H9 (cell line): ENCODE data around the gene RAI2. TPM values are rescaled to one million over a fixed set of nuclear protein-coding genes. Genes with fewer than 3 reads are reported as not detected.

Experiments
- DNase-seq: peaks from one replicate; pipeline ENCODE4 v3.0.0-alpha.2; 2017
- H2AFZ ChIP-seq: one replicate; pipeline ENCODE4 v1.6.1; 2013; ENCODE audit warnings: mild to moderate bottlenecking, low read length, control low read depth, moderate library complexity
- H2AK5ac ChIP-seq: 2 replicates; pipeline ENCODE4 v1.6.1; 2013; ENCODE audit warnings: low read length, control low read depth, mixed read lengths; ENCODE audit not compliant: insufficient read length
- H2BK120ac ChIP-seq: one replicate; pipeline ENCODE4 v1.6.1; 2013; ENCODE audit warnings: low read depth, mild to moderate bottlenecking, low read length, control low read depth, inconsistent platforms; ENCODE audit not compliant: poor library complexity, severe bottlenecking
- H2BK12ac ChIP-seq: 2 replicates; pipeline ENCODE4 v1.6.1; 2013; ENCODE audit warnings: low read length, control low read depth, mixed read lengths, low read depth; ENCODE audit not compliant: insufficient read length
- H2BK15ac ChIP-seq: 2 replicates; pipeline ENCODE4 v1.6.1; 2013; ENCODE audit warnings: low read depth, low read length, control low read depth
- H2BK20ac ChIP-seq: one replicate; pipeline ENCODE4 v1.6.1; 2013; ENCODE audit warnings: low read depth, mild to moderate bottlenecking, low read length, control low read depth, inconsistent platforms; ENCODE audit not compliant: poor library complexity, severe bottlenecking
- H2BK5ac ChIP-seq: 2 replicates; pipeline ENCODE4 v1.6.1; 2013; ENCODE audit warnings: low read length, control low read depth, mixed read lengths; ENCODE audit not compliant: insufficient read length
- H3K14ac ChIP-seq: 2 replicates; pipeline ENCODE4 v1.6.1; 2013; ENCODE audit warnings: low read length, control low read depth; ENCODE audit not compliant: insufficient read depth
- H3K18ac ChIP-seq: 2 replicates; pipeline ENCODE4 v1.6.1; 2013; ENCODE audit warnings: low read depth, mild to moderate bottlenecking, mixed read lengths, low read length, control low read depth; ENCODE audit not compliant: insufficient read length
- H3K23ac ChIP-seq: 2 replicates; pipeline ENCODE4 v1.6.1; 2013; ENCODE audit warnings: low read length, control low read depth, mixed read lengths, low read depth; ENCODE audit not compliant: insufficient read length
- H3K23me2 ChIP-seq: 2 replicates; pipeline ENCODE4 v1.6.1; 2013; ENCODE audit warnings: low read depth, mild to moderate bottlenecking, mixed read lengths, low read length, control low read depth; ENCODE audit not compliant: insufficient read length, poor library complexity, severe bottlenecking
- H3K27ac ChIP-seq: 2 replicates; pipeline ENCODE4 v1.5.1; 2013; ENCODE audit warnings: low read length, control low read depth, mixed read lengths, low read depth; ENCODE audit not compliant: insufficient read length
- H3K27me3 ChIP-seq: 2 replicates; pipeline ENCODE4 v1.6.1; 2013; ENCODE audit warnings: low read length, control low read depth, inconsistent platforms; ENCODE audit not compliant: insufficient read depth
- H3K4ac ChIP-seq: 2 replicates; pipeline ENCODE4 v1.6.1; 2013; ENCODE audit warnings: low read depth, mild to moderate bottlenecking, control low read depth, inconsistent platforms, low read length, moderate library complexity
- H3K4me1 ChIP-seq: 2 replicates; pipeline ENCODE4 v1.6.1; 2013; ENCODE audit warnings: low read length, control low read depth, inconsistent platforms; ENCODE audit not compliant: insufficient read depth
- H3K4me2 ChIP-seq: 2 replicates; pipeline ENCODE4 v1.6.1; 2013; ENCODE audit warnings: low read length, control low read depth, mixed read lengths; ENCODE audit not compliant: insufficient read length, insufficient read depth
- H3K56ac ChIP-seq: 2 replicates; pipeline ENCODE4 v1.6.1; 2013; ENCODE audit warnings: low read depth, mild to moderate bottlenecking, mixed read lengths, low read length, control low read depth; ENCODE audit not compliant: insufficient read length
- H3K79me1 ChIP-seq: 2 replicates; pipeline ENCODE4 v1.6.1; 2013; ENCODE audit warnings: low read depth, mild to moderate bottlenecking, moderate library complexity, low read length, control low read depth, inconsistent platforms; ENCODE audit not compliant: insufficient read depth, poor library complexity, severe bottlenecking
- H3K79me2 ChIP-seq: 2 replicates; pipeline ENCODE4 v1.6.1; 2013; ENCODE audit warnings: low read length, control low read depth, inconsistent platforms; ENCODE audit not compliant: insufficient read depth
- H3K9ac ChIP-seq: 2 replicates; pipeline ENCODE4 v1.6.1; 2013; ENCODE audit warnings: low read length, control low read depth, mixed read lengths; ENCODE audit not compliant: insufficient read length; ENCODE audit errors: extremely low read depth
- H3K9me3 ChIP-seq: one replicate; pipeline ENCODE4 v1.6.1; 2013; ENCODE audit warnings: low read depth, low read length, inconsistent platforms; ENCODE audit not compliant: control insufficient read depth
- H3T11ph ChIP-seq: one replicate; pipeline ENCODE4 v1.6.1; 2013; ENCODE audit warnings: mild to moderate bottlenecking, low read length, control low read depth, inconsistent platforms
- H4K20me1 ChIP-seq: one replicate; pipeline ENCODE4 v1.6.1; 2013; ENCODE audit not compliant: control insufficient read depth, insufficient read length, insufficient read depth
- H4K5ac ChIP-seq: 2 replicates; pipeline ENCODE4 v1.6.1; 2013; ENCODE audit warnings: low read depth, mild to moderate bottlenecking, mixed read lengths, low read length, control low read depth; ENCODE audit not compliant: insufficient read length
- H4K8ac ChIP-seq: replicated peaks from 2 replicates; pipeline ENCODE4 v1.6.1; 2013; ENCODE audit warnings: low read length, control low read depth, mixed read lengths, low read depth; ENCODE audit not compliant: insufficient read length
- H4K91ac ChIP-seq: 2 replicates; pipeline ENCODE4 v1.6.1; 2013; ENCODE audit warnings: low read depth, mild to moderate bottlenecking, moderate library complexity, mixed read lengths, low read length, control low read depth; ENCODE audit not compliant: insufficient read length
- H3K27ac Mint-ChIP-seq, 3 experiments: 2 replicates in 2 of 3; 3 replicates in 1 of 3; pipeline ENCODE4 v1.8.0; 2020 to 2021; ENCODE audit warnings: mixed read lengths in 3 of 3, mild to moderate bottlenecking in 1 of 3, moderate library complexity in 1 of 3
- H3K27me3 Mint-ChIP-seq: 2 replicates; pipeline ENCODE4 v1.8.0; 2021; ENCODE audit warnings: low read depth, mild to moderate bottlenecking, moderate library complexity, mixed read lengths
- H3K36me3 Mint-ChIP-seq, 3 experiments: 2 replicates in 2 of 3; 3 replicates in 1 of 3; pipeline ENCODE4 v1.8.0; 2020 to 2021; ENCODE audit warnings: low read depth in 3 of 3, mixed read lengths in 3 of 3; ENCODE audit not compliant: insufficient read depth in 1 of 3
- H3K4me1 Mint-ChIP-seq, 2 experiments: 2 replicates each; pipeline ENCODE4 v1.8.0; 2020; ENCODE audit warnings: mixed read lengths in 2 of 2
- H3K4me3 Mint-ChIP-seq, 2 experiments: 2 replicates in 1 of 2; 3 replicates in 1 of 2; pipeline ENCODE4 v1.8.0; 2020 to 2021; ENCODE audit warnings: mild to moderate bottlenecking in 2 of 2, mixed read lengths in 2 of 2, moderate library complexity in 1 of 2
- H3K9me3 Mint-ChIP-seq, 2 experiments: 2 replicates in 1 of 2; 3 replicates in 1 of 2; pipeline ENCODE4 v1.8.0; 2020; ENCODE audit warnings: mild to moderate bottlenecking in 2 of 2, mixed read lengths in 2 of 2, moderate library complexity in 1 of 2
- CTCF ChIP-seq: fragments of 200-600 bp; sonication (generic); conservative IDR thresholded peaks from 3 replicates; pipeline ENCODE4 v1.8.0; 2021; ENCODE audit warnings: antibody characterized with exemption, mild to moderate bottlenecking
- WGBS: extraction: QIAGEN DNeasy Blood & Tissue Kit; methylation state at CpG from one replicate; pipeline ENCODE4 v1.1.7; 2013; ENCODE audit warnings: missing lambda C conversion rate, low lambda C conversion rate, mixed read lengths; ENCODE audit not compliant: insufficient read length; ENCODE audit errors: extremely low coverage; 5-methylcytosine and 5-hydroxymethylcytosine counted together
- total RNA-seq: library from RNA; stranded (reverse); gene quantifications from 2 replicates; pipeline ENCODE4 v1.2.1, GENCODE V29; 2021

RAI2 gene
- total RNA-seq, 1 experiment from 2014 or later = 0.72 TPM

- TF ChIP-seq CTCF = no peak
- Histone ChIP-seq H3K14ac (no peak overlapping the region), H3K4ac (no peak overlapping the region), H3K27ac (no peak overlapping the region), H2BK5ac (no peak overlapping the region), H3K79me1 (no peaks in the 10 kb centered on the region), H3K18ac (no peak overlapping the region), H3K79me2 (no peaks in the 10 kb centered on the region), H2AFZ (no peak overlapping the region), H3K56ac (no peak overlapping the region), H2BK120ac (no peak overlapping the region), H3K4me2 (peak overlapping the region; percentile 69), H2BK20ac (no peak overlapping the region), H4K8ac (no peak overlapping the region), H3K4me1 (peaks cover 2% of the 10 kb centered on the region; the same call in 1 of the 2 replicates), H3T11ph (no peak overlapping the region), H3K23ac (no peak overlapping the region), H4K20me1 (no peaks in the 10 kb centered on the region), H2BK12ac (no peak overlapping the region), H2BK15ac (no peak overlapping the region), H3K23me2 (peaks cover 6% of the 10 kb centered on the region), H3K9ac (no peak overlapping the region), H4K5ac (no peak overlapping the region), H4K91ac (no peak overlapping the region), H3K9me3 (no peaks in the 10 kb centered on the region), H2AK5ac (no peak overlapping the region), H3K27me3 (peaks cover 29% of the 10 kb centered on the region; the same call in 1 of the 2 replicates)
- H3K4me3 Mint-ChIP-seq = peak overlapping the region; percentile 58 to 82
- H3K4me1 Mint-ChIP-seq = peaks cover 16 to 22% of the 10 kb centered on the region in 2 experiments
- H3K36me3 Mint-ChIP-seq = peaks cover 0 to 7% (median 0%) of the 10 kb centered on the region in 3 experiments; a peak in 2 of 7 replicates
- peaks cover 49 to 61% of the 10 kb centered on the region in 2 experiments for H3K9me3 Mint-ChIP-seq
- peaks cover 86% of the 10 kb centered on the region for H3K27me3 Mint-ChIP-seq
- DNase-seq = no peak
- WGBS = no CpG with 5 or more reads among the region's 15 CpGs
- H3K27ac Mint-ChIP-seq = no peak overlapping the region
Measured at GRCh38 chrX:17861489-17862011, 452 bp upstream of the RAI2 start.
